IPS-20b (cell line): Measurements from ENCODE around the gene SND1.

ENCODE experiments used
- H3K27ac ChIP-seq: one replicate; pipeline ENCODE4 v1.5.1; 2013; ENCODE audit warnings: low read length
- H3K27me3 ChIP-seq: 2 replicates; pipeline ENCODE4 v1.6.1; 2013; ENCODE audit warnings: mild to moderate bottlenecking, low read length, inconsistent platforms; ENCODE audit not compliant: insufficient read depth
- H3K36me3 ChIP-seq: 2 replicates; pipeline ENCODE4 v1.6.1; 2013; ENCODE audit warnings: low read depth, mild to moderate bottlenecking, inconsistent platforms, low read length, moderate library complexity; ENCODE audit not compliant: insufficient read depth
- H3K4me1 ChIP-seq: 2 replicates; pipeline ENCODE4 v1.6.1; 2013; ENCODE audit warnings: mild to moderate bottlenecking, control low read depth, inconsistent platforms, low read length, moderate library complexity; ENCODE audit not compliant: insufficient read depth
- H3K4me3 ChIP-seq: 2 replicates; pipeline ENCODE4 v1.5.1; 2013; ENCODE audit warnings: mild to moderate bottlenecking, low read length, inconsistent platforms
- H3K9ac ChIP-seq: 2 replicates; pipeline ENCODE4 v1.6.1; 2013; ENCODE audit warnings: low read depth, mild to moderate bottlenecking, inconsistent platforms, low read length, moderate library complexity
- H3K9me3 ChIP-seq: 2 replicates; pipeline ENCODE4 v1.6.1; 2013; ENCODE audit warnings: mild to moderate bottlenecking, low read depth, low read length, inconsistent platforms; ENCODE audit not compliant: insufficient read depth

Gene SND1

GRCh38 chr7:128020159-128020558 is 368.2 kb downstream of the SND1 start:
- Histone ChIP-seq H3K27ac (no peak overlapping the region), H3K4me1 (peaks cover 31% of the 10 kb centered on the region), H3K27me3 (no peaks in the 10 kb centered on the region), H3K4me3 (no peak overlapping the region), H3K9ac (no peak overlapping the region), H3K36me3 (peaks cover 13% of the 10 kb centered on the region; the same call in 1 of the 2 replicates), H3K9me3 (no peaks in the 10 kb centered on the region)

DNA sequence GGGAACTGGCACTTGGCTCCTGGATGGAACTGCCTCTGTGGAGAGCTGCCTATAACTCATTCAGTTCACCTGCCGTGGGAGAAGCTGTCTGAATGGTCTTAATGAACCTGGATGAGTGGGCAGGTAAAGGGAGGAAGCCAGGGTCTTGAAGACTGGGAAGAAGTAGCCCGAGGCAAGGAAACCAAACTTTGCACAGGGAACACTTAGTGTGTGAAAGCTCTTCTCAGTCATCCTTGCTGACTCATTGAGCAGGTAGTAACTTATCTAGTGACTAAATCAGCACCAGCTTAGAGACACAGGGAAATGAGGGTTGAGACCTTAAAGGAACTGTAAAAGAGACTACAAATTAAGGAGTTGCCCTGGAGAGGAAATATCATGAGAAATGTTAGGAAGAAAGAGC is 369.4 kb downstream of the SND1 start:
- Histone ChIP-seq H3K4me1 (peaks cover 31% of the 10 kb centered on the region), H3K4me3 (no peak overlapping the region), H3K27ac (no peak overlapping the region), H3K27me3 (no peaks in the 10 kb centered on the region), H3K36me3 (peaks cover 17% of the 10 kb centered on the region; the same call in 1 of the 2 replicates), H3K9ac (no peak overlapping the region), H3K9me3 (no peaks in the 10 kb centered on the region)

DNA sequence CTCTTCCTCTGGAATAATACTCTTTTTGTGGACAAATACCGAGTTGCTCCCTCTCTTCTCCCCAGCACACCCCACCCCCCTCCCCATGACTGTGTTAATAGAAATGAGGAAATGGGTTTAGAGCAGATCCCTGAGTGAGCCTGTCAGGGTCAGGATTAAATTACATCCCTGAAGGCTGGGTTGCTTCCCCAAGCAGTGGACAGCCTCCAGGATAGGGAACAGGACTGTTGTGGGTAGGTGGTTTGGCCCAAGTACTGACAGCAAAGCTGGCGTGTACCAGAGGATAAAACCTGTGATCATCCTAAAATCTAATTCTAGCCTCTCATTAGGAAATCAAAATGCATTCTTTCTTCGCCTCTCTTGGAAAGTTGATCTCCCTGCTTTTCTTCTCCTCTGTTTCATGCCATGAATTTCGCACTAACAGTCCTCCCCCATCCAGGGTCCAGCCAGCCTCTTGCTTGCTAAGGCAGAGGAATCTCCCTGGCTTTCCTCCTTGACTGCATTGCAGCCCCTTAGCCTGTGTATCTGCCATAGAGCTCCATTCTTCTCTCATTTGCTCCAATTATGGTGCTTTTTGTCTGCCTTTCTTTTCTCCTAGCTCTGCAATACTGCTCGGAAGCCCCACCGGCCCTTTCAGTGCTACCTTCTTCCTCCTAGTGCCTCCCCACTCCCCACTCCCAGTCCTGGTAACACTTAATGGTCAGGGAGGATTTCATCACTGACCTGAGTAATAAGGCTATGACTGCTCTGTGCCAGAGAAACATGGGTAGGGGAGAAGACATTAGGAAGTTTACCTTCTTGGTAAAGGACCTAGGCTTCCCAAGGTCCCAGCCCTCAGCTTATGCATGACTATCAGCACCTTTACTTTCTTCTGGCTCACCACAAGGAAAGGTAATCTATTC is 370.9 kb downstream of the SND1 start:
- H3K36me3 ChIP-seq = peaks cover 20% of the 10 kb centered on the region; the same call in 1 of the 2 replicates
- H3K4me3 ChIP-seq = no peak overlapping the region
- no peaks in the 10 kb centered on the region for H3K9me3 ChIP-seq
- no peak overlapping the region for H3K27ac ChIP-seq
- H3K4me1 ChIP-seq = peaks cover 36% of the 10 kb centered on the region
- H3K9ac ChIP-seq = no peak overlapping the region
- H3K27me3 ChIP-seq = no peaks in the 10 kb centered on the region

GRCh38 chr7:128024151-128024550 is 372.2 kb downstream of the SND1 start:
- Histone ChIP-seq H3K27me3 (peaks cover 8% of the 10 kb centered on the region), H3K4me3 (no peak overlapping the region), H3K36me3 (peaks cover 28% of the 10 kb centered on the region; the same call in 1 of the 2 replicates), H3K9me3 (no peaks in the 10 kb centered on the region), H3K4me1 (peaks cover 29% of the 10 kb centered on the region), H3K9ac (no peak overlapping the region), H3K27ac (no peak overlapping the region)

GRCh38 chr7:128025380-128025779 is 373.4 kb downstream of the SND1 start:
- H3K27ac ChIP-seq = no peak overlapping the region
- H3K4me3 ChIP-seq = no peak overlapping the region
- no peak overlapping the region for H3K9ac ChIP-seq
- H3K36me3 ChIP-seq = peaks cover 35% of the 10 kb centered on the region; the same call in 1 of the 2 replicates
- peaks cover 20% of the 10 kb centered on the region for H3K27me3 ChIP-seq
- H3K4me1 ChIP-seq = peaks cover 25% of the 10 kb centered on the region
- H3K9me3 ChIP-seq = no peaks in the 10 kb centered on the region

DNA sequence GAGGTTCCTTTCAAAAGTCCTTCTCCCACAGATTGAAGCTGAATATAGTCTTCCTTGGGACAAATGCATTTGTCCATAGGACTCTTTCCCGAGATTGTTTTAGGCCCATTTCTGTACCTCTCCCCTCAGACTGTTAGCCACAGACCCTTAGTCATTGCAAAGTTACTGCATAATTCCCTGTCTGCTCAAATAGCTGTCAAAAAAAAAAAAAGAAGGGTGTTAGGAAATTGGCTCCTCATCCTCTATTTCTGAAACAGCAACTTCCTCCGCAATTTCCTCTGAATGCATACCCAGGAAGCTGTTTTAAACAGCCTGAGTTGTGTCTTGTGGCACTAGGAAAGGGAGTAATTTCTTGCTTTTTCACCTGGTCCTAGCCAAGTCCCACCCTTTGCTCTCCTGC is 373.8 kb downstream of the SND1 start:
- H3K4me1 ChIP-seq = peaks cover 22% of the 10 kb centered on the region
- H3K9me3 ChIP-seq = no peaks in the 10 kb centered on the region
- H3K9ac ChIP-seq = no peak overlapping the region
- peaks cover 34% of the 10 kb centered on the region; the same call in 1 of the 2 replicates for H3K36me3 ChIP-seq
- H3K27ac ChIP-seq = no peak overlapping the region
- H3K4me3 ChIP-seq = no peak overlapping the region
- peaks cover 23% of the 10 kb centered on the region for H3K27me3 ChIP-seq

- Histone ChIP-seq H3K27me3 (peaks cover 23% of the 10 kb centered on the region), H3K36me3 (peaks cover 27% of the 10 kb centered on the region; the same call in 1 of the 2 replicates), H3K27ac (no peak overlapping the region), H3K4me3 (no peak overlapping the region), H3K4me1 (peaks cover 22% of the 10 kb centered on the region), H3K9ac (no peak overlapping the region), H3K9me3 (no peaks in the 10 kb centered on the region)
Observed at GRCh38 chr7:128026551-128026950, 374.6 kb downstream of the SND1 start.

- Histone ChIP-seq H3K9ac (no peak overlapping the region), H3K4me1 (peaks cover 18% of the 10 kb centered on the region), H3K36me3 (peaks cover 27% of the 10 kb centered on the region; the same call in 1 of the 2 replicates), H3K27me3 (peaks cover 30% of the 10 kb centered on the region), H3K9me3 (no peaks in the 10 kb centered on the region), H3K27ac (no peak overlapping the region), H3K4me3 (peak overlapping the region; percentile 53; the same call in 1 of the 2 replicates)
Observed at GRCh38 chr7:128027485-128027980, 375.5 kb downstream of the SND1 start.

DNA sequence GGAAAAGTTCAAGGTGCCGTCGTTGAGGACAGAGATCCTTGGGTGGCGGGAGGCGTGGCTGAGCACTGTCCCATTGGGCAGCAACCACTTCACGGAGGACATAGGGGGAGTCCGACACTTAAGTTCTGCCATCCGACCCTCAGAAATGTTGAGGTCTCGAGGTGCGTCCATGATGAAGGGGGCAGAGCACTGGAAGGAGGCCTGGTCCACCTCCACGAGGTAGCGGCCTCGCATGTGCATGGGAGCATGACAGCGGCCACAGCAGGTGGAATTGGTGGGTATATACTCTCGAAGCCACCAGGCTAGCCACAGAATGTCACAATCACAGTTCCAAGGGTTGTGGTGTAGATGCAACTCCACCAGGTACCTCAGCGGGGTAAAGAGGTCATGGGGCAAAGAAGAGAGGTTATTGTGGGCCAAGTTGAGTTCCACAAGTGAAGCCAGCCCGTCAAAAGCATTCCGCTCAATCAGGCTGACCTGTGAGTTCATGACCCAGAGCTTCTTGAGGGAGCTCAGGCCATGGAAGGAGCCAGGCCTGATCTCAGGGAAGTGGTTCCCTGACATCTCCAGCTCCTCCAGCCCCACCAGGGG is 377.5 kb downstream of the SND1 start:
- peaks cover 21% of the 10 kb centered on the region; the same call in 1 of the 2 replicates for H3K36me3 ChIP-seq
- peaks cover 19% of the 10 kb centered on the region for H3K4me1 ChIP-seq
- no peak overlapping the region for H3K9ac ChIP-seq
- H3K27ac ChIP-seq = no peak overlapping the region
- H3K27me3 ChIP-seq = peaks cover 49% of the 10 kb centered on the region
- peak overlapping the region; percentile 90; the same call in 1 of the 2 replicates for H3K4me3 ChIP-seq
- no peaks in the 10 kb centered on the region for H3K9me3 ChIP-seq

- peaks cover 50% of the 10 kb centered on the region for H3K27me3 ChIP-seq
- H3K4me3 ChIP-seq = peak overlapping the region; percentile 90
- no peaks in the 10 kb centered on the region for H3K9me3 ChIP-seq
- H3K4me1 ChIP-seq = peaks cover 19% of the 10 kb centered on the region
- peak overlapping the region; percentile 16 for H3K27ac ChIP-seq
- peaks cover 21% of the 10 kb centered on the region; the same call in 1 of the 2 replicates for H3K36me3 ChIP-seq
- H3K9ac ChIP-seq = peak overlapping the region; percentile 79; the same call in 1 of the 2 replicates
Observed at GRCh38 chr7:128030263-128030653, 378.3 kb downstream of the SND1 start.

GRCh38 chr7:128030654-128031611 is 378.9 kb downstream of the SND1 start, which contains the start of gene LRRC4:
Gene LRRC4 (minus strand): TSS chr7:128031437. CDS start chr7:128030640, 797 bp downstream.
- Histone ChIP-seq H3K36me3 (peaks cover 21% of the 10 kb centered on the region; the same call in 1 of the 2 replicates), H3K27ac (peak within 1 kb of the TSS; percentile 16), H3K27me3 (peaks cover 50% of the 10 kb centered on the region), H3K4me3 (peak within 1 kb of the TSS; percentile 90), H3K9ac (peak within 1 kb of the TSS; percentile 79; the same call in 1 of the 2 replicates), H3K4me1 (peaks cover 19% of the 10 kb centered on the region), H3K9me3 (no peaks in the 10 kb centered on the region)
